Stimulated activated CD4-positive, alpha-beta T cell treated with anti-CD3 and anti-CD28 coated beads, Interleukin-4, amount 100 ng/mL, for 48 hours (primary cell): ENCODE measurements around the gene SLC2A5.

Experiments
- DNase-seq, 2 donors: peaks; one replicate each; pipeline ENCODE4 v3.0.0-alpha.2; 2020; ENCODE audit warnings: low read depth in 2 of 2

Gene SLC2A5

DNA sequence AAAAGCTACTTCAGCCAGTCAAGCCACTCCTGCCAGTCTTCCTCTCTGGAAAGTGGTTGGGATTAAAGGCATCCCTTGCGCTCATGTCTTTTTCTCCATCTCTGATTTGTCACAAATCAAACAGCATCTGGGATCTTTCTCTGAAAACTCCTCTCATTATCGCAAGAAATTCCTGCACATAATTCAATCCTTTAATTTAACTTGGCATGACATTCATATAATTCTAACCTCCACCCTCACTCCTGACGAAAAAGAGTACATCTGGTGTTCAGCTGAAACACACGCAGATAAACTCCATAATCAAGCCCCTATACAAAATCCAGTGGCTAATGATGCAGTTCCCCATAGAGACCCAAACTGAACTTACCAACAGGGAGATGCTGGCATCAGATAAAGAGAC lies 19.4 kb upstream of the SLC2A5 start:
- no peak for DNase-seq

- no peak for DNase-seq
These were observed 18.1 kb upstream of the SLC2A5 start for GRCh38 chr1:9087411-9088125.

- no peak for DNase-seq
These were observed 17.4 kb upstream of the SLC2A5 start for GRCh38 chr1:9086796-9087195.

- DNase-seq: no peak
These were observed 16.6 kb upstream of the SLC2A5 start for GRCh38 chr1:9086045-9086444.

GRCh38 chr1:9085306-9085940 lies 16.0 kb upstream of the SLC2A5 start:
- DNase-seq: no peak

DNA sequence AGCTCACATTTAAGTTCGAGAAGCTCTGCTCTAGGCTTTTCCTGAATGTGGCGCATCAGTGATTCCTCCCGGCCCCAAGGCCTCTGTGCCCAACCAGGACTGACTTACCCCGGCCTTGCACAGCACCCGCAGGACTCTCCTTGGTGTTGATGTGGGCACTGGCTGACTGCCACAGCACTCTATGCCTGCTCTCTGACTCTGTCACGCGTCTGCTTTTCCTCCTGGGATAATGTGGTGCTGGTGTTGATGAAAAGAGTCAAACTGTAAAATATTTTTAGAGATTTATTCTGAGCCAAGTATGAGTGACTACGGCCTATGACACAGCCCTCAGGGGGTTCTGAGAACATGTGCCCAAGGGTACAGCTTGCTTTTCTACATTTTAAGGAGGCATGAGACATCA lies 15.5 kb upstream of the SLC2A5 start:
- DNase-seq: no peak

- no peak for DNase-seq
These were observed 12.0 kb upstream of the SLC2A5 start for GRCh38 chr1:9081473-9081872.

DNA sequence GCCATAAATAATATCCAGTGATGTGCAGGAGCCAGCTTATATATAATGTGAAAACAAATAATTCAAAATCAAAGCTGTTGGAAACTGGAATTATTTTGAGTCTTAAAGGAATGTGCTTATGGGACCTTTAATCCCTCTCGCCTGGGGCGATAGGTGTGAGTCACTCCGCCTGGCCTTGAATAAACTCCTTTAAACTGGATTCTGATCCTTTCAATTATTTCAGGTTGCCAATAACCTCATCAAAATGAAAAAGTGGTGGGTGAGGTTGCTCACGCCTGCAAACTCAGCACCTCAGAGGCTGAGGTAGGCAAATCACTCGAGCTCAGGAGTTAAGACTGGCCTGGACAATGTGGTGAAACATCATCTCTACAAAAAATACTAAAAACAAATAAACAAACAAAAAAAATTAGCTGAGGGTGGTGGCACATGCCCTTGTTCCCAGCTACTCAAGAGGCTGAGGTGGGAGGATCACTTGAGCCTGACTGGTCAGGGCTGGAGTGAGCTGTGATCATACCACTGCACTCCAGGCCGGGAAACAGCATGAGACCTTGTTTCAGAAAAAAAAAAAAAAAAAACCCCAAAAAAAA lies 11.4 kb upstream of the SLC2A5 start:
- DNase-seq: no peak

DNA sequence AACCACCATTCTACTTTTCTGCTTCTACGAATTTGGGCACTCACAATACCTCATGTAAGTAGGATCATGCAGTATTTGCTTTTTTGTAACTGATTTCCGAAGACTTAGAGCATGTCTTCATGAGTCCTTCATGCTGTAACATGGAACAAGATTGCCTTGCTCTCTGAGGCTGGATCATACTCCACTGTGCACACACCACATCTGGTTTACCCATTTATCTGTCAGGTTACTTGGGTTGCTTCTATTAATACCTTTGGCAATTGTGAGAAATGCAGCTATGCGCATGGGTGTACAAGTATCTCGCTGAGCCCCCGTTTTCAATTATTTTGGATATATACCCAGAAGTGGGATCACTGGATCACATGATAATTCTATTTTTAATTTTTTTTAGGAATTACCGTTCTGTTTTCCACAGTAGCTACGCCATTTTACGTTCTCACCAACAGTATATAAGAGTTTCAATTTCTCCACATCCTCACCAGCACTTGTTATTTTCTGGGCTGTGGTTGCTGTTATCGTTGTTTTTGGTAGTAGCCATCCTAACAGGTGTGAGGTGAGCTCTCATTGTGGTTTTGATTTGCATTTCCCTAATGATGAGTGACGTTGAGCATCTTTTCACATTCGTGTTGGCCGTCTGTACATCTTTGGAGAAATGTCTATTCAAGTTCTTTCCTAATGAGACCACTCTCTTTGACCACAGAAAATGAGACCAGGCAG lies 10.7 kb upstream of the SLC2A5 start:
- DNase-seq: no peak

DNA sequence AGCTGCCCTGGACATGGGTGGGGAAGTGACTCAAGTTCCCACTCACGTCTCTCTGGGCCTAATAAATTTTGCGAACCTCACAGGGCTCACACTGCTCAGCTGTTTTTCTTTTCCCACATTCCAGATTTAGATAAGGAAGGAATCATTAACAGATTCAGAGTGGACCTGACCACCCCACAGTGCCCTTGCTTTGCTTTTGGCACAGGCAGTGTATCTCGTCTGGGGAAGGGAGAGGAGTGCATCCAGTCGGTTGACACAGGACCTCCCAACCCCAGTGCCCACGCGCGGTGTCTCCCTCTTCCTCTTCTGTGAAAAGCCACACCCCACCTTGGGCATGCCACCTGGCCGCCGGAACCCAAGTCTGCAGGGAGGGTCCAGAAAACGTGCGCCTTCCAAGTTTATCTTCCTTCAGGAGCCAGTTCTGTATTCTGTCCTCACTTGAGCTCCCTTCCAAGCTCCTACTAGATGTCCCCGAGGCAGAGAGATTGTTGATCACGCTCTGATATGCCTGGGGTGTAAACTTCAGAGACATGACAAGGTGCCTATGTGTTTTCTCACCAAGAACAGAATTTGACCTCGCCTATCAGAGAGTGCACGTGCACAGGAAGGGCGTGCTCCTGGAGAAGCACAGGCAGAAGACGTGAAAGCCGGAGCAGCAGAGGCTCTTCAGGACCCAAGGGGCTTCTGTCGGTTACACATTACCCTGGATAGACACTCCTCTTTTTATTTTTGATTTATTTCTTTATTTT lies 9.5 kb upstream of the SLC2A5 start:
- DNase-seq: no peak

- no peak for DNase-seq
These were observed 8.7 kb upstream of the SLC2A5 start for GRCh38 chr1:9078015-9078751.

- no peak for DNase-seq
These were observed 5.6 kb upstream of the SLC2A5 start for GRCh38 chr1:9075022-9075421.

DNA sequence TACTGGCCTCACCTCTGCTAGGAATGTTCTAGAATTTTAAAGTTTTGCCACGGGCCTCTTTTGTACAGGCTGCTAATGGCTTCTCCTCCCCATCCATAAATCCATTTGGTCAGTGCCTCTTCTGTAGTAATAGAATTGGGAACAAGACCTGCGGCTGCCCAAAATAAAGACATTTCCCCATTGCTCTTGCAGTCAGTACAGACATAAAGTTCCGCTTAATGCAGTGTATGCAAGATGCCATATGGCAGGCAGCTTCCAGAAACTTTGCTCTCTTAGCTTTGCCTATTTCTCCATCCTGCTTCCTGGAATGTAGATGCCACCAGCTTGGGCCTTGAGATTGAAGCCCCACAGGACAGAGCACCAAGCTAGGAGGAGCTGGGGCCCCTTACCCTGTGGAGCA lies 3.7 kb upstream of the SLC2A5 start:
- DNase-seq: no peak

GRCh38 chr1:9071554-9072235 lies 2.3 kb upstream of the SLC2A5 start:
- DNase-seq: no peak

- no peak for DNase-seq
These were observed 1.1 kb upstream of the SLC2A5 start for GRCh38 chr1:9070486-9070885.

DNA sequence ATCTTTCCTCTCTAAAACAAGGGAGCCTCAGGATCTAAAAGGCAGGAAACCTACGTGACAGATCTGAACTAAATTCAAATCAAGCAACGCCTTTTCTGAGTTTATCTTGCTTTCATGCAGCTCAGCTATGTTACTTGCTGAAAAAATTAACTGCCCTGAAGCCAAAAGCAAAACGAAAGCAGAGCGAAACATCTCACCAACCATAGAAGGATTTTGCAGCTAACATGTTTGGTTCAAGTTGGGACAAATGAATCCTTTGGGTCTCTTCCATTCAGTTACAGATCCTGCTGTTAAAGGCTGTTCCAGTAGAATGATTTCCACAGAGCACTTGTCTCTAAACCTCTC lies 482 bp downstream of the SLC2A5 start:
- DNase-seq: no peak

GRCh38 chr1:9066945-9067807 lies 2.3 kb downstream of the SLC2A5 start:
- no peak for DNase-seq

DNA sequence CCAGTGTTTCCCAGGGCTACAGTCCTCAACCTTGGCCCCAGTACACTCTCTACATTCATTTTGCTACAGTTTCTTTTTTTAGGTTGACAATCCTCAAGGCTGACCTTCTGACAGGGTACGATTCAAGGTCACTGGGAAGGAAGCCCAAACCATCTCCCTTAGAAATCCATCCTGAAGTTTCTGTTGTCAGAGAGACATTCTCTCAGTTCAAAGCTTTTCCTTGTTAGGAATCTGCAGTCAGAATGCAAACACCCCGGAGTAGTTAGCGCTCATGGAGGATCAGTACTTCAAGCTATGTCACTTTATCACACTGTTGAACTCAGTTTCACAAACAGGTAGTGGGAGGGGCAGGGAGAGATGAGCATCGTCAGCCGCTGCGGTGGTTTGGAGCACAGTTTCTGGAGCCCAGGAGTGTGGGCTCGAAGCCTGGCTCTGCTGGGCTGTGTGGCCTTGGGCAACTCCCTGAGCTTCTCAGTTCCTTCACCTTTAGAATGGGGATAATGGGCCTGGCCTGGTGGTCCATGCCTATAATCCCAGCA lies 4.2 kb downstream of the SLC2A5 start:
- DNase-seq: no peak

DNA sequence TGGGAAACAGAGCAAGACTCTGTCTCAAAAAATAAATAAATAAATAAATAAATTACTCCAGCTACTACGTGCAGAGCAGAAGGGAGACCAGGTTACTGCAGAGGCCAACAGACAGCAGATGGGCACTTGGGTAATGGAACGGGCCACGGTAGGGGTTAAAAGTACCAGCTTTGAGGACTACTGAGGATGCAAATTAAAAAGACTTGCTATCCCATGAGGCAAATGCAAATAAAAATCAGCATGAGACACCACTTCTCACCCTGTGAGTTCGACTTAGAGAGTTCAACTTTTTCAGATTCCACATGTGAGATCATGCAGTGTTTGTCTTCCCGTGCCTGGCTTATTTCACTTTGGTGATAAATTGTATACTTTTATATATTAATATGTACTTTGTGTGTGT lies 6.6 kb downstream of the SLC2A5 start:
- DNase-seq: no peak
